Lower leg skin (tissue), 4 donors: ENCODE results near the gene BAHCC1. TPM values are rescaled to one million over a fixed set of nuclear protein-coding genes. Genes with fewer than 3 reads are reported as not detected.

Experiments used
- DNase-seq, 2 donors: peaks; one replicate each; pipeline ENCODE4 v3.0.0-alpha.2; 2019; ENCODE audit warnings: low spot score in 2 of 2
- H3K4me3 ChIP-seq: fragments of 200-600 bp; sonication (generic); 2 replicates; pipeline ENCODE4 v1.5.1; 2017; ENCODE audit warnings: mild to moderate bottlenecking, low read depth; ENCODE audit not compliant: poor library complexity, severe bottlenecking
- POLR2A ChIP-seq, 2 donors: fragments of 450-650 bp; IDR thresholded peaks; one replicate each; pipeline ENCODE4 v1.6.1; 2016 to 2017; ENCODE audit warnings: antibody characterized with exemption in 2 of 2, mild to moderate bottlenecking in 1 of 2, moderate library complexity in 1 of 2
- WGBS, 2 donors: methylation state at CpG; one replicate each; pipeline ENCODE4 v1.1.5; 2018; 5-methylcytosine and 5-hydroxymethylcytosine counted together
- intact Hi-C: fragments of 100-400 bp; cut with DNase I; formaldehyde crosslinking; loops from one replicate; pipeline ENCODE4 v1.15.0; 2023; ENCODE audit warnings: low total_unique reads
- total RNA-seq, 4 donors: library from RNA; depleted of rRNA; stranded (reverse); fragments of >200 nt; gene quantifications; one replicate each; pipeline ENCODE4 v1.1.0, GENCODE V29; 2016
- TF ChIP-seq, protein P1 (sequence below), 3 donors: fragments of 450-650 bp; IDR thresholded peaks; one replicate each; pipeline ENCODE4 v1.5.1; 2016; ENCODE audit warnings: antibody characterized with exemption in 3 of 3, mild to moderate bottlenecking in 3 of 3, moderate library complexity in 2 of 3

Gene BAHCC1
- total RNA-seq, 4 donors from 2014 or later, result 4.1 to 14.2 (median 10.0) TPM

DNA sequence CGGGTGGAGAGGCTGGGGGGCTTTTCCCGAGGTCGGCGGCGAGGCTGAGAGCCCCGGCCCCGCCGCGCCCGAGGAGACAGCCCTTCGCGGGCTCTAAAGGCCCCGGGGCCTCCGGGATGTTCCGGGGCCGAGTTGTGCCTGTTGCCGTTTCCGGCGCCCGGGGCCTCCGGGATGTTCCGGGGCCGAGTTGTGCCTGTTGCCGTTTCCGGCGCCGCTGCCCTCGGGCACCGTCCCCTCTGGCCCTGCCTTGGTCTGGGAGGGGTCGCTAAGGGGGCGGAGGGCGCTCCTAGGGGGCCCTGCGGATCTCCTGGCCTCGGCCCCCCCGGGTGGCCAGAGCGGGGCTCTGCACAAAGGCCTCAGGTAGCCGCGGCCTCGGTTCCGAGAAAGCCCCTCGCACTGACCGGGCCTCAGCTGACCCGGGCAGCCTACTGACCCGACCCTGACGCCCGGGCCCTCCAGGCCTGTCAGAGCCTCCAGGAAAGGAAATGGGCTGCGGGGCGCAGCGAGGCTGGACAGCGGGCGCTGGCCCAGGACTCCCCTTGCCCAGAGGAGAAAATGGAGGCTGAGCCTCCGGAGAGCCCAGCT is 93.1 kb downstream of the BAHCC1 start:
- TF ChIP-seq POLR2A (IDR thresholded peaks at IDR 0.05), result no peak
- TF ChIP-seq, protein P1, sequence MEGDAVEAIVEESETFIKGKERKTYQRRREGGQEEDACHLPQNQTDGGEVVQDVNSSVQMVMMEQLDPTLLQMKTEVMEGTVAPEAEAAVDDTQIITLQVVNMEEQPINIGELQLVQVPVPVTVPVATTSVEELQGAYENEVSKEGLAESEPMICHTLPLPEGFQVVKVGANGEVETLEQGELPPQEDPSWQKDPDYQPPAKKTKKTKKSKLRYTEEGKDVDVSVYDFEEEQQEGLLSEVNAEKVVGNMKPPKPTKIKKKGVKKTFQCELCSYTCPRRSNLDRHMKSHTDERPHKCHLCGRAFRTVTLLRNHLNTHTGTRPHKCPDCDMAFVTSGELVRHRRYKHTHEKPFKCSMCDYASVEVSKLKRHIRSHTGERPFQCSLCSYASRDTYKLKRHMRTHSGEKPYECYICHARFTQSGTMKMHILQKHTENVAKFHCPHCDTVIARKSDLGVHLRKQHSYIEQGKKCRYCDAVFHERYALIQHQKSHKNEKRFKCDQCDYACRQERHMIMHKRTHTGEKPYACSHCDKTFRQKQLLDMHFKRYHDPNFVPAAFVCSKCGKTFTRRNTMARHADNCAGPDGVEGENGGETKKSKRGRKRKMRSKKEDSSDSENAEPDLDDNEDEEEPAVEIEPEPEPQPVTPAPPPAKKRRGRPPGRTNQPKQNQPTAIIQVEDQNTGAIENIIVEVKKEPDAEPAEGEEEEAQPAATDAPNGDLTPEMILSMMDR (IDR thresholded peaks at IDR 0.05), result no peak
- intact Hi-C loops, result loop anchor here (10.0 kb wide), 1 partner anchor 194 kb away; the partner anchor contains the start of gene SLC38A10
- WGBS, 2 donors, result 30 to 83% methylated on average over 5 to 22 of the region's 52 CpGs
- peak overlapping the region; percentile 41 for H3K4me3 ChIP-seq
- no peak for DNase-seq

DNA sequence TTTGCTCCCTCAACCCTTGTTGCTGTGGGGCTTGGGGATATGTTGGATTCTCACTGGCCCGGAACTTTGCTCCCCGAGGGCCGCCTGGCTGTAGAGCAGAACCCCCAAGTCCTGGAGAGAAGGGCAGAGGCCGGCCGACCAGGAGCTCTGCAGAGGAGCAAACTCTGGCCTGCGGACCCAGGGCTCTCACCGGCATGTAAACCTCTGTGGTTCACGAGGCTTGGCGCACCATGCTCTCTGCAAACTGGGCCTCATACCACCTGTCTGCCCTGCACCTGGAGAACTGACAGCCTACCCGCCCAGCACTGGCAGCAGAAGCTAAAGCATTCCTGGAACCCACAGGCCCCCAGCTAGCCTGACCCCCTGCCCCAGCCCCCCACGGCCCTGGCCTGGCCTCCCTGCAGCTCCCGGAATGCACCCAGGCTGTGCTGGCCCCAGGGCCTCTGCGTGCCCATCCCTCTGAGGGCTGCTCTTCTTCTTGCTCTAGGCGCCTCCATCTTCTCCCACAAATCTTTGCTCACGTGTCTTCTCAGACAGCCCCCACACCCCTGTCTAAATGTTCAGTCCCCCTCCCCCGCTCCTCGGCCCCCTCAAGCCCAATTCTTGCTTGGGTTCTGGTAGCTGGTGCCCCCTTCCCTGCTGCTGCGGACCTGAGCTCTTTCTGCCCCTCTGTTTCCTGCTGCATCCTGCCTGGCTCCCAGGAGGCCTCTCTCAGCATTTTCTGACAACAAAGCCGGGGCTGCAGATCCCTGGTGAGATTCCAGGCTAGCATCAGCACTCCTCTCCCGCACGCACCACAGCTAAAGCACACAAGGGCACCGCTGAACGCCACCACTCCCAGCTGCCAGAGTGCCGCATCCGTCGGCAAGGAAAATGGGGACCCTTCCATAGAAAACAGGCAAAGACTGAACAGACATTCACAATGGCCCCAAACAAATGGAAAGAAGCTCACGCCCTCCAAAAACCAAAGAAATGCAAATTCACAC is 94.0 kb downstream of the BAHCC1 start:
- WGBS, 2 donors, result 70 to 74% methylated on average over 23 to 25 of the region's 27 CpGs
- no peak overlapping the region for H3K4me3 ChIP-seq
- intact Hi-C loops, result loop anchor here (10.0 kb wide), 1 partner anchor 195 kb away; the partner anchor contains the start of gene SLC38A10

DNA sequence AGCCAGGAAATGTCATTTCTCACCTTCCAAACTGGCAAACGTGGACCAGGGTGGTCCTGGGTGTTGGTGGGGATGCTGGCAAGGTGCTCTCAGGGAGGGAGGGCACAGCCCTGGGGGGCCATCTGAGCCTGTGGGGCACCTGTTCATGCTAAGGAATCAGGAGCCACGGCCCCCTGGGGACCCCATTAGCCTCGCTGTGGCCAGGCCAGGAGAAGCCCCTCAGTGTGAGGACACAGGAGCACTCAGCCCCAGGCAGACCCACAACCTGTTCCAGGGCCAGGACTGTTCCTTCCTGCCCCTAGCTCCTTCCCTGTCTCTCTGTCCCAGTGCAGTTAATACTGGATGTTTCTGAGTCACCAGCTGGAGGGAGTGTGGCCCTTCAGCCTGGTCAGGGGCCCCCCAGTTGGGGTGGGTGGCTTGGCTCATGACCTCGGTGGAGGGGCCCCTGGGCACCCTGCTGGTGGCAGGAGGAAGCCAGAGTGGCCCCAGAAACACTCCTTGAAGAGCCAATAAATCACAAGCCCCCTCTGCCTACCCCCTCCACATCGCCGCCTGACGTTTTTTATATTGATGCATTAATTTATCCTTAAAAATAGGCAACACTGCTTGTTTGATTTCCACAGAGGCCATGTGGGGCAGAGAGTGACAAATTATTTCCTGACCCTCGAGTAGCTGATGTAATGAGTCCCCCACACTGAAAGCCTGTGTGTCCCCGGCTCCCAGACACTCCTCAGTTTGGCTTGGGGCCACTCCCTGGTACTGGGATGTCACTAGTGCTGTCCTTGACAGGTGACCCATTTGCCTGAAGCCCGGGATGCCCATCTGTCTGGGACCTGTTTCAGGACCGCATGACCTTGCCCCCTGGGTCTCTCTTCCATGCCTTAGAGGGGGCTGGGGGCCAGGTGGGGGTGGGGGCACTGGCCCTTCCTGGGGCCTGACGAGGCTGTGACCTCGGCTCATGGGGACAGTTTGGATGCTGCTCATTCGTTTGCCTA is 95.0 kb downstream of the BAHCC1 start:
- no peak overlapping the region for H3K4me3 ChIP-seq
- DNase-seq, result no peak
- WGBS, 2 donors, result 58 to 64% methylated on average over 14 of the region's 14 CpGs
- TF ChIP-seq, protein P1 (IDR thresholded peaks at IDR 0.05), result no peak
- TF ChIP-seq POLR2A (IDR thresholded peaks at IDR 0.05), result no peak
- intact Hi-C loops, result loop anchor here (10.0 kb wide), 2 partner anchors 195 to 475 kb away; partner anchors contain the start of gene SLC38A10

More for the DNA sequence above, 94.0 kb downstream of the BAHCC1 start:
- TF ChIP-seq, protein P1 (IDR thresholded peaks at IDR 0.05), result no peak
- TF ChIP-seq POLR2A (IDR thresholded peaks at IDR 0.05), result no peak
- DNase-seq, result no peak

DNA sequence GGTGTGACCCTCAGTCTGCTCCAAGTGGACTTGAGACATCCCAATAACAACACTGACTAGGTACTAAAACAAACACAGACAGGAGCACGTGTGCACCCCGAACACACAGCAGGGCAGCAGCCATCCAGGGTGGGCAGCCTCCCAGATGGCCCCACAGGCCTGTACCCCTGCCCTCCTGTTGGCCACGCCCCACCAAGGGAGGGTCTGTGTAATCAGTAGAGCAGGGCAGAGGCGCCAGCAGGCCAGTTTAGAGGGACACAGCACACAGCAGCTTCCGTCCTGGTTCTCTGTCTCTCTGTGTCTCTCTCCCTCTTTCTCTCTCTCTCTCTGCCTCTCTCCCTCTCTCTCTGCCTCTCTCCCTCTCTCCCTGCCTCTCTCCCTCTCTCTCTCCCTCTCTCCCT is 95.9 kb downstream of the BAHCC1 start:
- 40 to 41% methylated on average over 5 of the region's 5 CpGs for WGBS, 2 donors
- no peak for TF ChIP-seq POLR2A (IDR thresholded peaks at IDR 0.05)
- TF ChIP-seq, protein P1 (IDR thresholded peaks at IDR 0.05), result no peak
- DNase-seq, result no peak
- intact Hi-C loops, result loop anchor here (10.0 kb wide), 1 partner anchor 476 kb away; no protein-coding TSS in a partner anchor
- H3K4me3 ChIP-seq, result no peak overlapping the region

DNA sequence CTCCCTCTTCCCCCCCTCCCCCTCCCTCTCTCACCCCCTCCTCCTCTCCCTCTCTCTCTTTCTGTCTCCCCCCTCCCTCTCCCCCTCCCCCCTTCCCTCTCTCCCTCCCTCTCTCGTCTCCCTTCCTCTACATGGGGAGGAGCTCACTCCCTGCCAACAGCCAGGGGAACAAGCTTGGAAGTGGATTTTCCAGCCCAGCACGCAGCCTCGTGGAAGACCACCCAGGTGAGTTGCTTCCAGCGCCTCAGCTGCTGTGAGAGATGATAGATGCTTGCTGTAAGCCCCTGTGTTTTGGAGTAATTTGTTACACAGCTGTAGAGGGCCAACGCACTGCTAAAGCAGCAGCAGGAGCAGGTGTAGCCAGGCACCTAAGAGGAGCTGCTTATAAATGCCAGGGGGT is 96.5 kb downstream of the BAHCC1 start:
- DNase-seq, result no peak
- intact Hi-C loops, result loop anchor here (10.0 kb wide), 1 partner anchor 477 kb away; no protein-coding TSS in a partner anchor
- WGBS, 2 donors, result 16 to 36% methylated on average over 4 to 5 of the region's 5 CpGs
- no peak overlapping the region for H3K4me3 ChIP-seq
- TF ChIP-seq, protein P1 (IDR thresholded peaks at IDR 0.05), result no peak
- no peak for TF ChIP-seq POLR2A (IDR thresholded peaks at IDR 0.05)
